Measurements from ENCODE around the gene ID4.

ID4 gene

GRCh38 chr6:19834858-19835257, 2.3 kb upstream of the ID4 start:
- TF ChIP-seq CTCF (IDR thresholded peaks at IDR 0.05; ENCODE audit: low read length) (no peak), EZH2phosphoT487 (IDR thresholded peaks at IDR 0.05; ENCODE audit: low read length) (no peak), EZH2 (optimal IDR thresholded peaks at IDR 0.05; ENCODE audit: low read depth, low read length) (no peak)
- H3K9me3 ChIP-seq (replicated peaks; ENCODE audit: insufficient read depth, low read length), result no peaks in the 10 kb centered on the region
- H3K4me3 ChIP-seq (ENCODE audit: low read length), result no peak overlapping the region
- no peaks in the 10 kb centered on the region for H3K79me2 ChIP-seq (ENCODE audit: low read length)
- no peak overlapping the region for H2AFZ ChIP-seq (ENCODE audit: low read length)
- H3K36me3 ChIP-seq (replicated peaks; ENCODE audit: insufficient read depth, low read length), result no peaks in the 10 kb centered on the region
- H3K4me1 ChIP-seq (ENCODE audit: low read length), result no peaks in the 10 kb centered on the region
- no peaks in the 10 kb centered on the region for H3K9me2 ChIP-seq (replicated peaks; ENCODE audit: insufficient read depth, low read length)
- H3K27ac ChIP-seq (ENCODE audit: low read length), result no peak overlapping the region
- H4K20me1 ChIP-seq (ENCODE audit: insufficient read depth, low read length), result no peaks in the 10 kb centered on the region
- H3F3A ChIP-seq (ENCODE audit: insufficient read depth, low read length), result no peaks in the 10 kb centered on the region
- H3K9ac ChIP-seq (ENCODE audit: low read length), result no peak overlapping the region
- H3K27me3 ChIP-seq (replicated peaks; ENCODE audit: insufficient read depth, low read length), result no peaks in the 10 kb centered on the region
- H3K4me2 ChIP-seq (ENCODE audit: low read depth, low read length), result no peak overlapping the region
- no peak for DNase-seq

GRCh38 chr6:19835605-19836004, 1.6 kb upstream of the ID4 start:
- no peaks in the 10 kb centered on the region for H3K9me3 ChIP-seq (replicated peaks; ENCODE audit: insufficient read depth, low read length)
- H3K9ac ChIP-seq (ENCODE audit: low read length), result no peak overlapping the region
- TF ChIP-seq EZH2phosphoT487 (IDR thresholded peaks at IDR 0.05; ENCODE audit: low read length), result no peak
- no peak for TF ChIP-seq EZH2 (optimal IDR thresholded peaks at IDR 0.05; ENCODE audit: low read depth, low read length)
- no peak for TF ChIP-seq CTCF (IDR thresholded peaks at IDR 0.05; ENCODE audit: low read length)
- DNase-seq, result no peak
- H3F3A ChIP-seq (ENCODE audit: insufficient read depth, low read length), result no peaks in the 10 kb centered on the region
- H2AFZ ChIP-seq (ENCODE audit: low read length), result no peak overlapping the region
- H3K27me3 ChIP-seq (replicated peaks; ENCODE audit: insufficient read depth, low read length), result no peaks in the 10 kb centered on the region
- H3K27ac ChIP-seq (ENCODE audit: low read length), result no peak overlapping the region
- H4K20me1 ChIP-seq (ENCODE audit: insufficient read depth, low read length), result no peaks in the 10 kb centered on the region
- no peak overlapping the region for H3K4me2 ChIP-seq (ENCODE audit: low read depth, low read length)
- H3K4me3 ChIP-seq (ENCODE audit: low read length), result no peak overlapping the region
- no peaks in the 10 kb centered on the region for H3K9me2 ChIP-seq (replicated peaks; ENCODE audit: insufficient read depth, low read length)
- H3K79me2 ChIP-seq (ENCODE audit: low read length), result no peaks in the 10 kb centered on the region
- H3K36me3 ChIP-seq (replicated peaks; ENCODE audit: insufficient read depth, low read length), result no peaks in the 10 kb centered on the region
- H3K4me1 ChIP-seq (ENCODE audit: low read length), result no peaks in the 10 kb centered on the region

- Histone ChIP-seq H3K4me1 (ENCODE audit: low read length) (no peaks in the 10 kb centered on the region), H2AFZ (ENCODE audit: low read length) (no peak overlapping the region), H3K9me2 (replicated peaks; ENCODE audit: insufficient read depth, low read length) (no peaks in the 10 kb centered on the region), H3K4me2 (ENCODE audit: low read depth, low read length) (peak overlapping the region; percentile 56; the same call in 1 of the 2 replicates), H3K36me3 (replicated peaks; ENCODE audit: insufficient read depth, low read length) (no peaks in the 10 kb centered on the region), H3K9ac (ENCODE audit: low read length) (no peak overlapping the region), H3K27me3 (replicated peaks; ENCODE audit: insufficient read depth, low read length) (no peaks in the 10 kb centered on the region), H4K20me1 (ENCODE audit: insufficient read depth, low read length) (no peaks in the 10 kb centered on the region), H3K4me3 (ENCODE audit: low read length) (no peak overlapping the region), H3F3A (ENCODE audit: insufficient read depth, low read length) (no peaks in the 10 kb centered on the region), H3K9me3 (replicated peaks; ENCODE audit: insufficient read depth, low read length) (no peaks in the 10 kb centered on the region), H3K27ac (ENCODE audit: low read length) (no peak overlapping the region), H3K79me2 (ENCODE audit: low read length) (no peaks in the 10 kb centered on the region)
- TF ChIP-seq EZH2 (optimal IDR thresholded peaks at IDR 0.05; ENCODE audit: low read depth, low read length) (no peak), EZH2phosphoT487 (IDR thresholded peaks at IDR 0.05; ENCODE audit: low read length) (no peak), CTCF (IDR thresholded peaks at IDR 0.05; ENCODE audit: low read length) (no peak)
- DNase-seq, result no peak
These were observed 606 bp downstream of the ID4 start for GRCh38 chr6:19837511-19838441.

Data from MM.1S (cell line).